Lower lobe of right lung (tissue), 2 donors: Measurements from ENCODE around the gene ST8SIA2. TPM values are rescaled to one million over a fixed set of nuclear protein-coding genes. Genes with fewer than 3 reads are reported as not detected.

Source experiments
- ATAC-seq, 2 donors: fragments of 200-7000 bp; cut with Tn5 transposase; one replicate each; pipeline ENCODE4 v1.9.1; 2020 to 2022; ENCODE audit warnings: mild to moderate bottlenecking in 2 of 2, moderate library complexity in 2 of 2
- DNase-seq: peaks from one replicate; pipeline ENCODE4 v3.0.0-alpha.2; 2020
- H3K27ac ChIP-seq: fragments of 200-600 bp; one replicate; pipeline ENCODE4 v1.8.0; 2022
- H3K27me3 ChIP-seq: fragments of 200-600 bp; one replicate; pipeline ENCODE4 v1.8.0; 2022; ENCODE audit warnings: low read depth
- H3K36me3 ChIP-seq: fragments of 200-600 bp; one replicate; pipeline ENCODE4 v1.8.0; 2022; ENCODE audit warnings: mild to moderate bottlenecking
- H3K4me1 ChIP-seq: fragments of 200-600 bp; one replicate; pipeline ENCODE4 v1.8.0; 2022
- H3K4me3 ChIP-seq: fragments of 200-600 bp; one replicate; pipeline ENCODE4 v1.8.0; 2022; ENCODE audit warnings: mild to moderate bottlenecking
- H3K9me3 ChIP-seq: fragments of 200-600 bp; one replicate; pipeline ENCODE4 v1.8.0; 2022
- intact Hi-C: fragments of 100-400 bp; cut with DNase I; formaldehyde crosslinking; loops from one replicate; pipeline ENCODE4 v1.11.0; 2022
- total RNA-seq: library from RNA; stranded (reverse); fragmentation: NEBNext Ultra II Directional; extraction: Animal tissue kit (Norgen Biotek cat#: 25700); gene quantifications from one replicate; pipeline ENCODE4 v1.2.1, GENCODE V29; 2021
- TF ChIP-seq, protein P1 (sequence below): fragments of 200-600 bp; IDR thresholded peaks from one replicate; pipeline ENCODE4 v1.8.0; 2022; ENCODE audit warnings: antibody characterized with exemption, mild to moderate bottlenecking
- donor health status: DM: no; HTN: yes; CAD: no; lungs with severe emphysema.

ST8SIA2 gene
- total RNA-seq, 1 donor from 2014 or later: not detected

DNA sequence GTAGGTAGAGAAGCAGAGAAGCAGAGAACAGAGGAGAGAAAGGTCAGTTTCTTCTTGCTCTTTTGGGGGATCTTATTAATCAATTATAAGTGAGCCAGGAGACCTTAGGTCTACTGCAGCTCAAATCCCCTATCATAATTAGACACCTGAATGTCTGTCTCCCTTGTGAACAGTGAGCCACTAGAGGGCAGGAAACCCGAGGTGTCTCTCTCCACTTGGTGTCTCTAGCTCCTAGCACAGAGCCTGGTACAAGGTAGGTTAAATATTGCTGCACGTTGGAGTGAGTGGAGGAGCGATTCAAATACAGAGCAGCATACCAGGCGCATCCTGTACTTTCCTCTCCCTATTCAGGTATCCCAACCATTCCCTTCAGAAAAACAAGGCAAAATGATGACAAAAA is 2.0 kb upstream of the ST8SIA2 start:
- no peak for ATAC-seq
- TF ChIP-seq, protein P1, sequence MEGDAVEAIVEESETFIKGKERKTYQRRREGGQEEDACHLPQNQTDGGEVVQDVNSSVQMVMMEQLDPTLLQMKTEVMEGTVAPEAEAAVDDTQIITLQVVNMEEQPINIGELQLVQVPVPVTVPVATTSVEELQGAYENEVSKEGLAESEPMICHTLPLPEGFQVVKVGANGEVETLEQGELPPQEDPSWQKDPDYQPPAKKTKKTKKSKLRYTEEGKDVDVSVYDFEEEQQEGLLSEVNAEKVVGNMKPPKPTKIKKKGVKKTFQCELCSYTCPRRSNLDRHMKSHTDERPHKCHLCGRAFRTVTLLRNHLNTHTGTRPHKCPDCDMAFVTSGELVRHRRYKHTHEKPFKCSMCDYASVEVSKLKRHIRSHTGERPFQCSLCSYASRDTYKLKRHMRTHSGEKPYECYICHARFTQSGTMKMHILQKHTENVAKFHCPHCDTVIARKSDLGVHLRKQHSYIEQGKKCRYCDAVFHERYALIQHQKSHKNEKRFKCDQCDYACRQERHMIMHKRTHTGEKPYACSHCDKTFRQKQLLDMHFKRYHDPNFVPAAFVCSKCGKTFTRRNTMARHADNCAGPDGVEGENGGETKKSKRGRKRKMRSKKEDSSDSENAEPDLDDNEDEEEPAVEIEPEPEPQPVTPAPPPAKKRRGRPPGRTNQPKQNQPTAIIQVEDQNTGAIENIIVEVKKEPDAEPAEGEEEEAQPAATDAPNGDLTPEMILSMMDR: no peak
- no peak overlapping the region for H3K27ac ChIP-seq
- intact Hi-C loops: no loop called here
- H3K9me3 ChIP-seq: no peaks in the 10 kb centered on the region
- no peak for DNase-seq
- H3K4me3 ChIP-seq: no peak overlapping the region
- no peaks in the 10 kb centered on the region for H3K36me3 ChIP-seq
- peaks cover 10% of the 10 kb centered on the region for H3K4me1 ChIP-seq
- peaks cover 74% of the 10 kb centered on the region for H3K27me3 ChIP-seq

DNA sequence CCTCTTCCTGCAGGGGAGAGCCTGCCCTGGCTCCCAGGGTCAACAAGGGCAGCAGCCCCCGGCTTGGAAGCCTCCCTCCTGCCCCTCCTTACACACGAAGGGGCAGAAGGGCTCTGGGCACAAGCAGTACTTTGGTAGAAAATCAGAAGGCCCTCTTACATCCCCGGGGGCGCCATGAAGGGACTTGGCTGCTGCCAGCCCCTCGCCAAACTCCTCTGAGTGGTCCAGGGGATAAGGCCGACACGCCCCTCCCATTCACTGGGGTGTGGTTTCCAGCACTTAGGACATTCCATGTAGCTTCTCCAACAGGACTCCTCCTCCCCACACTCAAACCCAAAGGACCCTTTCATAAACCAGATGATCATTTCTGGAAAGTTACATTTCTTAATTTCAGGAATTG is 1.2 kb upstream of the ST8SIA2 start:
- intact Hi-C loops: no loop called here
- ATAC-seq: no peak
- Histone ChIP-seq H3K27me3 (peaks cover 79% of the 10 kb centered on the region), H3K27ac (no peak overlapping the region), H3K9me3 (no peaks in the 10 kb centered on the region), H3K4me3 (no peak overlapping the region), H3K36me3 (no peaks in the 10 kb centered on the region), H3K4me1 (peaks cover 10% of the 10 kb centered on the region)
- DNase-seq: no peak
- TF ChIP-seq, protein P1: no peak

DNA sequence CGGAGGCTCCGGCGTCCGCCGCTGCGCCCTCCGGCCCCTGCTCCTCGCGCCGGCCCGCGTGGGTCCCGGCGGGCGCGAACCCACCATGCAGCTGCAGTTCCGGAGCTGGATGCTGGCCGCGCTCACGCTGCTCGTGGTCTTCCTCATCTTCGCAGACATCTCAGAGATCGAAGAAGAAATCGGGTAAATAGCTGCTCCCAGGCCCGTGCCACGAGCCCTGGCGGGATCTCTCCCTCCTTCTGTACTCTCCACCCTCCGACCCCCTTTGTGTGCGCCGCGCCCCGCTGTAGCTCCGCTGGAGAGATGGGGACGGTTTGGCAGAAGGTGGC is 263 bp downstream of the ST8SIA2 start:
- Histone ChIP-seq H3K4me1 (peaks cover 10% of the 10 kb centered on the region), H3K27me3 (peaks cover 74% of the 10 kb centered on the region), H3K4me3 (no peak overlapping the region), H3K36me3 (no peaks in the 10 kb centered on the region), H3K9me3 (no peaks in the 10 kb centered on the region), H3K27ac (no peak overlapping the region)
- TF ChIP-seq, protein P1: no peak
- ATAC-seq (no peak), DNase-seq (no peak)
- intact Hi-C loops: no loop called here

DNA sequence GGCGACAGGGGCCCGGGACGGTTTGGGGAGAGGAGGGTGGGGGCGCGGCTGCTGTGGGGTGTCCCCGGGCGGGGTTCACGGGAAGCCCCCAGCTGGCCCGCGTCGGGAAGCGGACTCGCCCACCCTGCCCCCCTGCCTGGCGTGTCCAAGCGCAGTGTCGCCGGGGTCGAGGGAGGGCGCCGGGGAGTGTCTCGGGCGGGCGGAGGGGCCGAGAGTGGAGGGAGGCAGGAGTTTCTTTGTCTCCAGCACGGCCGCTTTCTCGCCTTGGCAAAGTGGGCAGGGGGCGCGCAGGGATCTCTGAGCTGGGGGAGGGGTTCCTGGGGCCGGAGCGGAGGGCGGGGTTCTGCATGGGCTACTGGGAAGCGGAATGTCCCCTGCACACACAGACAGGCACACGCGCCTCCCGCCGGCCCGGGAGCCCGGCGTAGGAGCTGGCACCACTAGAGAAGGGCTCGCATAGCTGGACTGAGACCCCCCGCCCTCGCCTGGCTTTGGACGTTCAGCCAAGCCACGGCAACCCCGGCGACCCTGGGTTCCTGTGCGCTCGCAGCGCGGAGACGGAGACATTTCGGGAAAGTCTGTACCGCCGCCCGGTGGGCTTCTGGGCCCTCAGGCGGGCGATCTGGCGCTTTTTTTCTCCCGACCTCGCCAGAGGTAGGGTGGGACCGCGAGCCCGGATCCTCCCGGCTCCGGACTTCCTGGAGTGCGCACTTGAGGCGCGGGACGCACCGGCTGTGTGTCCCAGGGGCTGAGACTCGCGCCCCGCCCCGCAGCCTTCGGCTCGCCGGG is 822 bp downstream of the ST8SIA2 start:
- DNase-seq (no peak), ATAC-seq (no peak)
- Histone ChIP-seq H3K9me3 (no peaks in the 10 kb centered on the region), H3K27me3 (peaks cover 74% of the 10 kb centered on the region), H3K4me1 (peaks cover 10% of the 10 kb centered on the region), H3K4me3 (no peak overlapping the region), H3K27ac (no peak overlapping the region), H3K36me3 (no peaks in the 10 kb centered on the region)
- intact Hi-C loops: no loop called here
- TF ChIP-seq, protein P1: no peak

DNA sequence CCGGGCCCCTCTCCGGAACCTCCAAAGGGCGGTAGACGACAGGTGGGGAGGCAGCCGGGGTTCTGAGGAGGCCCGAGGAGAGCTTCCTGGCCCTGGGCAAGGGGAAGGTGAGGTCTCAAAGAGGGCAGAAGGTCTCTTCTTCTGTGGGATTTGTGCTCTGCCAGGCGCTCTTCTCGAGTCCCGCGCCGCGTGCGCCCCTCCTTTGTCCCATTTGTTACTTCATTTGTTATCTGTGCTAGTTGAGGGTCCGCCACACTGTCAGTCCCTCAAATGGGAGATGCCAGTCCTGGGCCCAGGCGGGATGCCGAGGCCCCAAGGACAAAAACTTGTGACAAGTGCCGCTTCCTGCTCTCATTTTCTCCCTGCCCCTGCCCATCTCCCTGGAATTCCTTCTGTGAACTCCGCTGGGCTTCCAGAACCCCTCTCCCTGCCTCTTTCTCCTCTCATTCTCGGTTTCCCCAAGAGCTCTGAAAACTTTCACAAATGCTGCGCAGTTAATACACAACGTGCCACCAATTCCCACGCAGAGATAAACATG is 1.5 kb downstream of the ST8SIA2 start:
- no peak for ATAC-seq
- H3K4me3 ChIP-seq: no peak overlapping the region
- intact Hi-C loops: no loop called here
- peaks cover 10% of the 10 kb centered on the region for H3K4me1 ChIP-seq
- TF ChIP-seq, protein P1: no peak
- no peaks in the 10 kb centered on the region for H3K9me3 ChIP-seq
- H3K27ac ChIP-seq: no peak overlapping the region
- H3K36me3 ChIP-seq: no peaks in the 10 kb centered on the region
- H3K27me3 ChIP-seq: peaks cover 69% of the 10 kb centered on the region
- no peak for DNase-seq
